T-helper 9 cell (primary cell): ENCODE results near the gene FHAD1.

Experiments
- DNase-seq: peaks from one replicate; pipeline ENCODE4 v3.0.0-alpha.2; 2020

FHAD1 gene

GRCh38 chr1:15348648-15349047, 101.6 kb downstream of the FHAD1 start:
- no peak for DNase-seq

- no peak for DNase-seq
Observed at GRCh38 chr1:15349133-15349532, 102.1 kb downstream of the FHAD1 start.

- no peak for DNase-seq
Observed at GRCh38 chr1:15350151-15350550, 103.1 kb downstream of the FHAD1 start.

GRCh38 chr1:15350551-15351200, 103.7 kb downstream of the FHAD1 start:
- no peak for DNase-seq

GRCh38 chr1:15351310-15351709, 104.3 kb downstream of the FHAD1 start:
- no peak for DNase-seq

- DNase-seq, result no peak
Observed at GRCh38 chr1:15352128-15352957, 105.3 kb downstream of the FHAD1 start.

GRCh38 chr1:15353839-15354579, 107.0 kb downstream of the FHAD1 start:
- DNase-seq, result no peak

- no peak for DNase-seq
Observed at GRCh38 chr1:15354580-15354965, 107.5 kb downstream of the FHAD1 start.

GRCh38 chr1:15355968-15356625, 109.1 kb downstream of the FHAD1 start:
- DNase-seq, result no peak

GRCh38 chr1:15357612-15358207, 110.7 kb downstream of the FHAD1 start:
- no peak for DNase-seq

GRCh38 chr1:15358565-15359133, 111.6 kb downstream of the FHAD1 start:
- no peak for DNase-seq

GRCh38 chr1:15360700-15361099, 113.7 kb downstream of the FHAD1 start:
- DNase-seq, result no peak

GRCh38 chr1:15362096-15362736, 115.2 kb downstream of the FHAD1 start:
- no peak for DNase-seq

GRCh38 chr1:15362737-15363128, 115.7 kb downstream of the FHAD1 start:
- DNase-seq, result no peak

GRCh38 chr1:15364740-15365139, 117.7 kb downstream of the FHAD1 start:
- no peak for DNase-seq

GRCh38 chr1:15368888-15369287, 121.9 kb downstream of the FHAD1 start:
- no peak for DNase-seq

GRCh38 chr1:15370268-15370667, 123.2 kb downstream of the FHAD1 start:
- no peak for DNase-seq

- DNase-seq, result no peak
Observed at GRCh38 chr1:15370781-15371520, 123.9 kb downstream of the FHAD1 start.

- no peak for DNase-seq
Observed at GRCh38 chr1:15371610-15372545, 124.9 kb downstream of the FHAD1 start.

- DNase-seq, result no peak
Observed at GRCh38 chr1:15378729-15379128, 131.7 kb downstream of the FHAD1 start.
